HG02763 (cell line): ENCODE results near the gene NEK4.

ENCODE experiments used
- ATAC-seq: cut with Tn5 transposase; IDR thresholded peaks from one replicate; pipeline ENCODE4 v1.9.1; 2021; ENCODE audit warnings: mild to moderate bottlenecking, moderate library complexity; ENCODE audit not compliant: unreplicated experiment

NEK4 gene

GRCh38 chr3:52770496-52771333, at the start of gene NEK4:
Gene NEK4, minus strand, starts transcription at chr3:52770940. Its CDS starts 194 bp downstream, at chr3:52770746.
- peak; percentile 97 for ATAC-seq

- no peak for ATAC-seq
These were observed 49.2 kb upstream of the NEK4 start for GRCh38 chr3:52819936-52820335.

GRCh38 chr3:52817860-52818259, 47.1 kb upstream of the NEK4 start:
- ATAC-seq, result no peak

GRCh38 chr3:52817221-52817620, 46.5 kb upstream of the NEK4 start:
- no peak for ATAC-seq

GRCh38 chr3:52816654-52817053, 45.9 kb upstream of the NEK4 start:
- ATAC-seq, result no peak

- no peak for ATAC-seq
These were observed 45.5 kb upstream of the NEK4 start for GRCh38 chr3:52816199-52816598.

GRCh38 chr3:52813810-52814209, 43.1 kb upstream of the NEK4 start:
- ATAC-seq, result no peak

- no peak for ATAC-seq
These were observed 40.8 kb upstream of the NEK4 start for GRCh38 chr3:52811452-52812011.

GRCh38 chr3:52810923-52811322, 40.2 kb upstream of the NEK4 start:
- ATAC-seq, result no peak

GRCh38 chr3:52809662-52810377, 39.1 kb upstream of the NEK4 start:
- ATAC-seq, result no peak

GRCh38 chr3:52809149-52809548, 38.4 kb upstream of the NEK4 start:
- ATAC-seq, result no peak

GRCh38 chr3:52805270-52806039, 34.7 kb upstream of the NEK4 start:
- ATAC-seq, result no peak

- ATAC-seq, result no peak
These were observed 31.1 kb upstream of the NEK4 start for GRCh38 chr3:52801839-52802238.

- no peak for ATAC-seq
These were observed 29.3 kb upstream of the NEK4 start for GRCh38 chr3:52800079-52800478.

GRCh38 chr3:52798978-52799476, 28.3 kb upstream of the NEK4 start:
- no peak for ATAC-seq

- no peak for ATAC-seq
These were observed 27.7 kb upstream of the NEK4 start for GRCh38 chr3:52798376-52798977.

GRCh38 chr3:52796411-52796810, 25.7 kb upstream of the NEK4 start:
- no peak for ATAC-seq

GRCh38 chr3:52795298-52795900, 24.7 kb upstream of the NEK4 start:
- no peak for ATAC-seq

GRCh38 chr3:52794612-52795099, 23.9 kb upstream of the NEK4 start, which contains the start of gene ITIH3:
Gene ITIH3, plus strand, starts transcription at chr3:52794796. Its CDS starts 8 bp downstream, at chr3:52794804.
- ATAC-seq, result no peak
